A549 (cell line): ENCODE results near the gene RECK. TPM values are rescaled to one million over a fixed set of nuclear protein-coding genes. Genes with fewer than 3 reads are reported as not detected.
A peak's percentile ranks its signal among the peaks of the same experiment; 100 is the strongest.

ENCODE experiments used
- ATAC-seq, 2 experiments: fragments of 200-7000 bp in 1 of 2; fragments of >200 bp in 1 of 2; cut with Nextera tagmentation in 1 of 2; cut with Tn5 transposase in 1 of 2; 3 replicates each; pipeline versions ENCODE4 v1.8.0 to v1.9.1; 2018 to 2020; ENCODE audit warnings: mild to moderate bottlenecking in 1 of 2, moderate library complexity in 1 of 2
- CTCF ChIA-PET: fragments of 300-600 bp; sonication (Branson Sonifier 250); formaldehyde crosslinking; extraction: SDS; loops from one replicate; lab custom pipeline; 2021; ENCODE audit warnings: antibody characterized with exemption, inconsistent platforms; lab: Yijun Ruan, JAX
- POLR2A ChIA-PET: fragments of 350-600 bp; formaldehyde crosslinking; extraction: SDS; loops from one replicate; lab custom pipeline; 2021; ENCODE audit warnings: antibody characterized with exemption, inconsistent platforms; lab: Yijun Ruan, JAX
- DNase-seq, 2 experiments: peaks; one replicate each; pipeline versions ENCODE4 v3.0.0 to v3.0.0-alpha.2; 2011 to 2016; ENCODE audit warnings: low read depth in 1 of 2, low spot score in 1 of 2
- FAIRE-seq: peaks from 2 replicates; lab custom pipeline; 2011; peaks lifted over from hg19 to GRCh38; lab: Jason Lieb, UNC
- H3K27ac ChIP-seq, 2 experiments: fragments of >200 bp; sonication (Bioruptor Twin); formaldehyde crosslinking; 3 replicates each; pipeline ENCODE4 v1.5.1; 2016 to 2017
- H3K4me1 ChIP-seq: fragments of >200 bp; sonication (Bioruptor Twin); formaldehyde crosslinking; 3 replicates; pipeline ENCODE4 v1.6.1; 2016
- H3K4me2 ChIP-seq: fragments of >200 bp; sonication (Bioruptor Twin); formaldehyde crosslinking; 3 replicates; pipeline ENCODE4 v1.6.1; 2016
- H3K4me3 ChIP-seq: fragments of >200 bp; sonication (Bioruptor Twin); formaldehyde crosslinking; 3 replicates; pipeline ENCODE4 v1.5.1; 2016
- H3K9me3 ChIP-seq: fragments of >200 bp; sonication (Bioruptor Twin); formaldehyde crosslinking; 3 replicates; pipeline ENCODE4 v1.6.1; 2016
- BCL3 ChIP-seq: fragments of >200 bp; sonication (Bioruptor Twin); formaldehyde crosslinking; IDR thresholded peaks from 3 replicates; pipeline ENCODE4 v1.6.1; 2016
- CBX8 ChIP-seq: fragments of 200-600 bp; sonication (generic); IDR thresholded peaks from 2 replicates; pipeline ENCODE4 v1.6.1; 2016
- CHD2 ChIP-seq: fragments of 150-350 bp; IDR thresholded peaks from 2 replicates; pipeline ENCODE4 v1.6.1; 2014; ENCODE audit warnings: low read length; ENCODE audit not compliant: partially characterized antibody
- EHF ChIP-seq: fragments of 250-450 bp; sonication (Bioruptor Pico); IDR thresholded peaks from 2 replicates; pipeline ENCODE4 v1.5.0; 2020; ENCODE audit warnings: mild to moderate bottlenecking
- EHMT2 ChIP-seq: fragments of 200-600 bp; sonication (generic); IDR thresholded peaks from 2 replicates; pipeline ENCODE4 v1.6.1; 2016; ENCODE audit warnings: antibody characterized with exemption, low read depth, mild to moderate bottlenecking, moderate library complexity
- ELK1 ChIP-seq: fragments of 150-350 bp; IDR thresholded peaks from 2 replicates; pipeline ENCODE4 v1.6.1; 2014; ENCODE audit warnings: low read depth, mild to moderate bottlenecking, low read length
- FOSB ChIP-seq: fragments of 250-450 bp; sonication (Bioruptor Pico); IDR thresholded peaks from 2 replicates; pipeline ENCODE4 v1.5.0; 2020; ENCODE audit warnings: mild to moderate bottlenecking, moderate library complexity
- HDAC2 ChIP-seq: fragments of 200-600 bp; sonication (generic); IDR thresholded peaks from 2 replicates; pipeline ENCODE4 v1.6.1; 2016
- HES2 ChIP-seq: fragments of >200 bp; sonication (Bioruptor Twin); formaldehyde crosslinking; IDR thresholded peaks from 2 replicates; pipeline ENCODE4 v1.6.1; 2016
- HOXB5 ChIP-seq: fragments of 250-450 bp; sonication (Bioruptor Pico); IDR thresholded peaks from 2 replicates; pipeline ENCODE4 v1.5.0; 2020; ENCODE audit warnings: mild to moderate bottlenecking, moderate library complexity
- KDM1A ChIP-seq: fragments of 200-600 bp; sonication (generic); IDR thresholded peaks from 2 replicates; pipeline ENCODE4 v1.6.1; 2016; ENCODE audit warnings: low read depth, mild to moderate bottlenecking
- MAX ChIP-seq: IDR thresholded peaks from 2 replicates; pipeline ENCODE4 v1.6.1; 2012
- MAZ ChIP-seq: fragments of 150-350 bp; IDR thresholded peaks from 2 replicates; pipeline ENCODE4 v1.6.1; 2014; ENCODE audit warnings: antibody characterized with exemption, low read depth, low read length, borderline replicate concordance
- MYC ChIP-seq: IDR thresholded peaks from 2 replicates; pipeline ENCODE4 v1.6.1; 2012; ENCODE audit warnings: mild to moderate bottlenecking, inconsistent platforms, low read length, improper control_type of control experiment, borderline replicate concordance
- POLR2A ChIP-seq: IDR thresholded peaks from 2 replicates; pipeline ENCODE4 v1.6.1; 2012; ENCODE audit warnings: mild to moderate bottlenecking, low read length
- RAD21 ChIP-seq, 2 experiments: fragments of >200 bp in 1 of 2; sonication (Bioruptor Twin) in 1 of 2; formaldehyde crosslinking in 1 of 2; IDR thresholded peaks in 1 of 2; conservative IDR thresholded peaks in 1 of 2; 2 replicates in 1 of 2; 3 replicates in 1 of 2; pipeline ENCODE4 v1.6.1; 2012 to 2018; ENCODE audit warnings: inconsistent platforms in 1 of 2
- RARB ChIP-seq: fragments of 250-450 bp; sonication (Bioruptor Pico); IDR thresholded peaks from 2 replicates; pipeline ENCODE4 v1.8.0; 2021; ENCODE audit warnings: mild to moderate bottlenecking, moderate library complexity
- SREBF2 ChIP-seq: fragments of 450-650 bp; IDR thresholded peaks from 2 replicates; pipeline ENCODE4 v1.6.1; 2014; ENCODE audit warnings: mild to moderate bottlenecking, moderate library complexity
- TFCP2L1 ChIP-seq: fragments of 250-450 bp; sonication (Bioruptor Pico); IDR thresholded peaks from 2 replicates; pipeline ENCODE4 v1.5.0; 2021; ENCODE audit warnings: mild to moderate bottlenecking
- TP53 ChIP-seq: fragments of 250-450 bp; sonication (Bioruptor Pico); IDR thresholded peaks from 2 replicates; pipeline ENCODE4 v1.5.0; 2021; ENCODE audit warnings: mild to moderate bottlenecking, moderate library complexity
- WGBS: methylation state at CpG from one replicate; pipeline ENCODE4 v1.1.6; 2017; ENCODE audit errors: missing lambda C conversion rate; 5-methylcytosine and 5-hydroxymethylcytosine counted together
- polyA plus RNA-seq, 4 experiments: library from polyadenylated mRNA; depleted of rRNA in 3 of 4; stranded (reverse); fragments of >200 nt; fragmentation: RNase III in 1 of 4; extraction: RNeasy Plus Mini Kit Qiagen cat#74134 plus additional on column Dnase treatment in 1 of 4; gene quantifications; 2 replicates in 3 of 4; 3 replicates in 1 of 4; pipeline ENCODE4 v1.2.3, GENCODE V29; 2011 to 2017

RECK gene
- polyA plus RNA-seq, 2 of the 4 experiments (the other 2 are of a cell fraction) = 5.0 to 8.7 TPM

GRCh38 chr9:36037549-36038122 lies 923 bp downstream of the RECK start:
- Histone ChIP-seq H3K27ac (peak overlapping the region; percentile 74 to 93), H3K4me2 (peak overlapping the region; percentile 91), H3K4me3 (peak overlapping the region; percentile 79), H3K4me1 (peaks cover 27% of the 10 kb centered on the region), H3K9me3 (no peaks in the 10 kb centered on the region)
- TF ChIP-seq MAX = 0 out of 2 replicates have a peak, but pooled peaks have one; percentile 7
- TF ChIP-seq HDAC2 = no peak
- FAIRE-seq (no peak), ATAC-seq (peak; percentile 26 to 41; a peak in 4 of 6 replicates), DNase-seq (peak; percentile 12 to 17)
- ChIA-PET POLR2A (interaction anchor here (0.7 to 1.5 kb wide), 3 partner anchors 65 to 153 kb away, joined by 3 to 5 read pairs (median 4); partner anchors contain the start of gene CLTA), CTCF (interaction anchor here (1.2 to 1.4 kb wide), 3 partner anchors 14 to 129 kb away, joined by 5 to 10 read pairs (median 5); no protein-coding TSS in a partner anchor)
- WGBS = 30% methylated on average over 18 of the region's 18 CpGs

GRCh38 chr9:36039121-36039520 lies 2.4 kb downstream of the RECK start:
- DNase-seq (no peak), ATAC-seq (no peak)
- no peaks in the 10 kb centered on the region for H3K9me3 ChIP-seq
- POLR2A ChIA-PET = interaction anchor here (1.5 kb wide), 1 partner anchor 63 kb away, joined by 4 read pairs; no protein-coding TSS in a partner anchor
- TF ChIP-seq MAZ = no peak
- TF ChIP-seq HOXB5 (CRISPR knock-in tag) = no peak
- TF ChIP-seq BCL3 = no peak
- TF ChIP-seq CBX8 = no peak
- TF ChIP-seq HES2 = no peak
- no peak for TF ChIP-seq TP53
- no peak for TF ChIP-seq TFCP2L1 (CRISPR knock-in tag)
- TF ChIP-seq EHF = no peak
- no peak for TF ChIP-seq RARB (CRISPR knock-in tag)
- no peak for TF ChIP-seq ELK1
- TF ChIP-seq POLR2A = no peak
- TF ChIP-seq, all 56 proteins: peak for 0
- Histone ChIP-seq H3K4me2 (no peak overlapping the region), H3K27ac (no peak overlapping the region), H3K4me1 (peaks cover 27% of the 10 kb centered on the region), H3K4me3 (no peak overlapping the region)
- CTCF ChIA-PET = interaction anchor here (0.7 kb wide), 2 partner anchors 11 to 61 kb away, joined by 3 to 4 read pairs; no protein-coding TSS in a partner anchor
- WGBS = 95% methylated on average over 1 of the region's 1 CpG
- FAIRE-seq = no peak

- Histone ChIP-seq H3K27ac (no peak overlapping the region), H3K4me2 (no peak overlapping the region), H3K4me3 (no peak overlapping the region)
- ChIA-PET POLR2A (no interaction called here), CTCF (interaction anchor here (0.7 kb wide), 1 partner anchor 10 kb away, joined by 4 read pairs; no protein-coding TSS in a partner anchor)
- WGBS = 53% methylated on average over 1 of the region's 1 CpG
- ATAC-seq = no peak
- TF ChIP-seq CHD2 (no peak), RAD21 (conservative IDR thresholded peaks at IDR 0.05 in 1 of 2, IDR thresholded peaks at IDR 0.05 in 1 of 2) (no peak), EHMT2 (no peak), HOXB5 (CRISPR knock-in tag) (no peak), KDM1A (no peak), FOSB (CRISPR knock-in tag) (no peak), MYC (no peak), POLR2A (no peak), TP53 (no peak), BCL3 (no peak), SREBF2 (no peak)
- TF ChIP-seq, all 56 proteins: peak for 0
- Histone ChIP-seq H3K9me3 (no peaks in the 10 kb centered on the region), H3K4me1 (peaks cover 27% of the 10 kb centered on the region)
- DNase-seq = no peak
- FAIRE-seq = no peak
These were observed 3.0 kb downstream of the RECK start for GRCh38 chr9:36039696-36040095.
